Pancreas (tissue), 10 donors: Measurements from ENCODE around the gene NRXN2. TPM values are rescaled to one million over a fixed set of nuclear protein-coding genes. Genes with fewer than 3 reads are reported as not detected.
A peak's percentile ranks its signal among the peaks of the same experiment; 100 is the strongest.

Source experiments
- ATAC-seq, 4 donors: fragments of 200-7000 bp; cut with Tn5 transposase; one replicate each; pipeline versions ENCODE4 v1.8.0 to v1.9.1; 2020; ENCODE audit warnings: mild to moderate bottlenecking in 4 of 4, moderate library complexity in 4 of 4
- DNase-seq, 6 donors: peaks; one replicate each; pipeline ENCODE4 v3.0.0-alpha.2; 2020
- FAIRE-seq: peaks from 2 replicates; lab custom pipeline; 2012; peaks lifted over from hg19 to GRCh38; lab: Jason Lieb, UNC
- H3K27ac ChIP-seq, 4 donors: fragments of 200-600 bp; sonication (generic); 1 replicate in 3 of 4; 2 replicates in 1 of 4; pipeline versions ENCODE4 v1.5.0 to v1.8.0; 2020
- H3K27me3 ChIP-seq, 4 donors: fragments of 200-600 bp; one replicate each; pipeline ENCODE4 v1.8.0; 2021
- H3K36me3 ChIP-seq, 3 donors: fragments of 200-600 bp; sonication (generic) in 1 of 3; one replicate each; pipeline versions ENCODE4 v1.5.0 to v1.8.0; 2020 to 2021
- H3K4me1 ChIP-seq, 3 donors: fragments of 200-600 bp; one replicate each; pipeline ENCODE4 v1.8.0; 2021
- H3K4me3 ChIP-seq, 4 donors: fragments of 200-600 bp; sonication (generic) in 2 of 4; one replicate each; pipeline versions ENCODE4 v1.5.0 to v1.8.0; 2020 to 2021
- H3K9me3 ChIP-seq, 4 donors: fragments of 200-600 bp; one replicate each; pipeline ENCODE4 v1.8.0; 2021
- CTCF ChIP-seq, 4 donors: fragments of 200-600 bp; sonication (generic) in 3 of 4; IDR thresholded peaks; one replicate each; pipeline versions ENCODE4 v1.5.0 to v1.8.0; 2021; ENCODE audit warnings: antibody characterized with exemption in 4 of 4
- WGBS, 2 donors: extraction: QIAGEN DNeasy Blood & Tissue Kit; methylation state at CpG; one replicate each; pipeline ENCODE4 v1.1.7; 2013; 5-methylcytosine and 5-hydroxymethylcytosine counted together
- intact Hi-C, 3 donors: fragments of 100-400 bp; cut with DNase I; formaldehyde crosslinking; loops; one replicate each; pipeline versions ENCODE4 v1.11.1 to v1.14.2; 2022
- polyA plus RNA-seq, 2 donors: library from polyadenylated mRNA; stranded (reverse); fragments of 200-250 nt; gene quantifications; one replicate each; pipeline ENCODE4 v1.2.3, GENCODE V29; 2013
- total RNA-seq, 6 donors: library from RNA; stranded (reverse); fragmentation: NEBNext Ultra II Directional in 4 of 6; extraction: Animal tissue kit (Norgen Biotek cat#: 25700) in 4 of 6; gene quantifications; one replicate each; pipeline versions ENCODE4 v1.2.1 to v1.2.4, GENCODE V29; 2021 to 2023
- donor health status: healthy with polysubstance abuse.
- donor health status: DM: no; HTN: no; CAD: no; lungs with moderate emphysema.
- donor health status: DM: no; HTN: no; CAD: no.
- donor health status: control.
- donor health status: control.
- donor health status: Bipolar disorder and iron deficiency.
- donor health status: DM: yes; HTN: yes; CAD: no.
- donor health status: DM: no; HTN: no; CAD: no.
- donor health status: DM: no; HTN: no; CAD: no.
- donor health status: DM: yes; HTN: yes; CAD: no.

The NRXN2 gene
- total and polyA plus RNA-seq, 8 donors = 0.69 to 10.8 (median 2.1) TPM

DNA sequence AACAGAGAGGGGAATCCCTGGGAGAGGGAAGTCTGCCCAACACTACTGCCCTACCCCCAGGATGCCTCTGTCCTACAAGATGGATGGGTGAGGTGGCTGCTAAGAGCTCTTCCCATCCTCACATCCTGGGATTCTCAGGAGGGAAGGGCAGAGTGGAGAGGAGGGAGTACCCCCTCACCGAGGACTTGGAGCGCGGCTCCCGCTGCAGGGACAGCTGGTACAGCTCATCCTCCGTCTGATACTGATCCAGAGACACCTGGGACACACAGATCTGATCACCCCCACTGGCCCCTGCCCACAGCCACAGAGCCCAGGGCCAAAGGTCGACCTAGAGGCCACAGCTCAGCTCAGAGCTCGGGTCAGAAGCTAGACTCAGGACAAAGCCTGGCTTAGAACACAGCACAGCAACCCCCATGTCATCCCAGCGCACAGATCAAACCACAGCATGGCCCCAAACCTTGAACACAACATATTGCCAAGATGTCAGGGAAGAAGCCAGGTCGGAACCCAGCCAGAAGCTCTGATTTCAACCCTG is 12.8 kb upstream of the NRXN2 start:
- Histone ChIP-seq H3K27ac (no peak overlapping the region), H3K9me3 (no peaks in the 10 kb centered on the region), H3K36me3 (no peaks in the 10 kb centered on the region), H3K4me3 (no peak overlapping the region), H3K4me1 (no peaks in the 10 kb centered on the region), H3K27me3 (no peaks in the 10 kb centered on the region)
- 79% methylated on average over 9 of the region's 9 CpGs for WGBS, 2 donors
- DNase-seq (peak in 1 of 6 donors; percentile 9), ATAC-seq (no peak), FAIRE-seq (no peak)
- intact Hi-C loops = no loop called here
- no peak for TF ChIP-seq CTCF (IDR thresholded peaks at IDR 0.05)

GRCh38 chr11:64734811-64735724 is 12.1 kb upstream of the NRXN2 start:
- H3K4me3 ChIP-seq = no peak overlapping the region
- FAIRE-seq = no peak
- intact Hi-C loops = no loop called here
- no peaks in the 10 kb centered on the region for H3K27me3 ChIP-seq
- H3K36me3 ChIP-seq = no peaks in the 10 kb centered on the region
- no peak overlapping the region for H3K27ac ChIP-seq
- peak in 1 of 6 donors; percentile 16 for DNase-seq
- H3K4me1 ChIP-seq = no peaks in the 10 kb centered on the region
- H3K9me3 ChIP-seq = no peaks in the 10 kb centered on the region
- ATAC-seq = no peak
- TF ChIP-seq CTCF (IDR thresholded peaks at IDR 0.05) = no peak
- WGBS, 2 donors = 66 to 72% methylated on average over 23 of the region's 23 CpGs

DNA sequence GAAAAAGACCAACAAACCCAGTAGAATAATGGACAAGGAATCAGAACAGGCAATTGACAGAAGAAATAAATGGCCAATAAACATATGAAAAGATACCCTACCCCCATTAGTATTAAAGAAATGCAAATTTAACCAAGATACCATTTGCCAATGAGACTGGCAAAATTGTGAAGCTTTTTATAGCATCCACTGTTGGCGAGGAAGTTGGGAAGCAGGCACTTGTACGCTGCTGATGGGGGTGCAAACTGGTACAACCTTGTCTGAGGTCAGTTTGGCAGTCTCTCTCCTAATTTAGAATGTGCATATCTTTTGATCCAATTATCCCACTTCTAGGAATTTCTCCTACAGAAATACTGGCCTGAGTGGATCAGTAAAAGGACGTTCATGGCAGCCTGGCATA is 8.6 kb upstream of the NRXN2 start:
- ATAC-seq (no peak), DNase-seq (no peak), FAIRE-seq (no peak)
- no peaks in the 10 kb centered on the region for H3K27me3 ChIP-seq
- no peak overlapping the region for H3K4me3 ChIP-seq
- 80 to 89% methylated on average over 3 of the region's 3 CpGs for WGBS, 2 donors
- no peaks in the 10 kb centered on the region for H3K9me3 ChIP-seq
- intact Hi-C loops = no loop called here
- H3K36me3 ChIP-seq = no peaks in the 10 kb centered on the region
- TF ChIP-seq CTCF (IDR thresholded peaks at IDR 0.05) = no peak
- H3K27ac ChIP-seq = no peak overlapping the region
- H3K4me1 ChIP-seq = no peaks in the 10 kb centered on the region

GRCh38 chr11:64729851-64730382 is 6.9 kb upstream of the NRXN2 start:
- peak in 4 of 6 donors; percentile 64 to 85 (median 67) for DNase-seq
- H3K27me3 ChIP-seq = no peaks in the 10 kb centered on the region

More at GRCh38 chr11:64729851-64730382, 6.9 kb upstream of the NRXN2 start:
- FAIRE-seq = no peak
- no peaks in the 10 kb centered on the region for H3K4me1 ChIP-seq
- no peak overlapping the region for H3K27ac ChIP-seq
- H3K36me3 ChIP-seq = no peaks in the 10 kb centered on the region
- H3K9me3 ChIP-seq = no peaks in the 10 kb centered on the region
- intact Hi-C loops = no loop called here
- no peak overlapping the region for H3K4me3 ChIP-seq
- ATAC-seq = peak; percentile 68 to 94 (median 86)
- TF ChIP-seq CTCF (IDR thresholded peaks at IDR 0.05) = no peak
- WGBS, 2 donors = 27 to 28% methylated on average over 18 to 21 of the region's 21 CpGs
